ENCODE results near the gene TTC13. TPM values are rescaled to one million over a fixed set of nuclear protein-coding genes. Genes with fewer than 3 reads are reported as not detected.
"Not testable (repeated sequence)": the region's sequence is repeated elsewhere in the genome, so short reads cannot be mapped to it uniquely, and the experiment has no call there.

Gene TTC13
- total RNA-seq, 4 donors from 2014 or later, result 20.4 to 30.1 (median 25.6) TPM

DNA sequence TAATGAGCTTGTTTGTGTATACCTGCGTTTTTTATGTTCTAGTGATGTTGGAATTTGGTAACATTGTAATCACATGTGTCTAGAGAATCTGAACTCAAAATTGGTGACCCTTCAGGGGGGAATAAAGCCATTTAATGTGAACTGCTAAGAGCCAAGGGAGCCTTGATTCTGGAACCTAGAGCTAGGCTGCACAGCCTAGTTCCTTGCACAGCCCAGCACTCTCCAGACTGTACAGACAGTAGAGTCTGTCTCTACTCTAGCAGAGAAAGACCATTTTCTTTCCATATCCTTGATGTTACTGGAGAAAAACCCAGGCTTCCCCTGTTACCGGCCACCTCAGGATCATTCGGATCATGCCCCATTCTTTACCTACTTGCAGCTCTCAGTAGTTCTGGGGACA is 8.8 kb upstream of the TTC13 start:
- TF ChIP-seq, protein P1, sequence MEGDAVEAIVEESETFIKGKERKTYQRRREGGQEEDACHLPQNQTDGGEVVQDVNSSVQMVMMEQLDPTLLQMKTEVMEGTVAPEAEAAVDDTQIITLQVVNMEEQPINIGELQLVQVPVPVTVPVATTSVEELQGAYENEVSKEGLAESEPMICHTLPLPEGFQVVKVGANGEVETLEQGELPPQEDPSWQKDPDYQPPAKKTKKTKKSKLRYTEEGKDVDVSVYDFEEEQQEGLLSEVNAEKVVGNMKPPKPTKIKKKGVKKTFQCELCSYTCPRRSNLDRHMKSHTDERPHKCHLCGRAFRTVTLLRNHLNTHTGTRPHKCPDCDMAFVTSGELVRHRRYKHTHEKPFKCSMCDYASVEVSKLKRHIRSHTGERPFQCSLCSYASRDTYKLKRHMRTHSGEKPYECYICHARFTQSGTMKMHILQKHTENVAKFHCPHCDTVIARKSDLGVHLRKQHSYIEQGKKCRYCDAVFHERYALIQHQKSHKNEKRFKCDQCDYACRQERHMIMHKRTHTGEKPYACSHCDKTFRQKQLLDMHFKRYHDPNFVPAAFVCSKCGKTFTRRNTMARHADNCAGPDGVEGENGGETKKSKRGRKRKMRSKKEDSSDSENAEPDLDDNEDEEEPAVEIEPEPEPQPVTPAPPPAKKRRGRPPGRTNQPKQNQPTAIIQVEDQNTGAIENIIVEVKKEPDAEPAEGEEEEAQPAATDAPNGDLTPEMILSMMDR (IDR thresholded peaks at IDR 0.05), result no peak
- no peak for TF ChIP-seq POLR2A (IDR thresholded peaks at IDR 0.05)
- TF ChIP-seq EP300 (IDR thresholded peaks at IDR 0.05), result no peak
- H3K27me3 ChIP-seq, result no peaks in the 10 kb centered on the region
- WGBS, 2 donors, result 73 to 86% methylated on average over 3 of the region's 3 CpGs

DNA sequence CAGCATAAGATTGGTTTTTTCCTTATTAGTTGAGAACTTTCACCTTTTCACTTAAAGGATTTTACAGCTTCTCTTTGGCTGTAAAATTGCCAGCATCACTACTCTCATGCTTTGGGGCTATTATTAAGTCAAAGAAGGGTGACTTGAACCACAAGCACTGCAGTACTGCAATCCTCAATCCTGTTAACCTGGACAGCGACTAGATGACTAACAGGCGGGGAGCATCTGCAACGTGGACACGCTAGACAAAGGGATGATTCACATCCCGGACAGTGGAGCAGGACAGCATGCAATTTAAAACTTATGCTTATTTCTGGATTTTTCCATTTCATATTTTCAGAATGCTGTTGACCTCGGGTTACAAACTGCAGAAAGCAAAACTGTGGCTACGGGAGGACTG is 8.3 kb upstream of the TTC13 start:
- TF ChIP-seq EP300 (IDR thresholded peaks at IDR 0.05) (no peak), POLR2A (IDR thresholded peaks at IDR 0.05) (no peak)
- TF ChIP-seq, protein P1 (IDR thresholded peaks at IDR 0.05), result no peak
- Histone ChIP-seq H3K9me3 (no peaks in the 10 kb centered on the region), H3K4me3 (no peak overlapping the region), H3K27me3 (no peaks in the 10 kb centered on the region), H3K27ac (no peak overlapping the region), H3K36me3 (peaks cover 0 to 42% (median 0%) of the 10 kb centered on the region in 3 donors), H3K4me1 (peaks cover 0 to 5% (median 0%) of the 10 kb centered on the region in 4 donors)
- DNase-seq (ENCODE audit: low spot score in 2 of 2), result no peak
- 60 to 70% methylated on average over 7 of the region's 7 CpGs for WGBS, 2 donors

More for the DNA sequence above, 8.8 kb upstream of the TTC13 start:
- H3K36me3 ChIP-seq, result peaks cover 0 to 47% (median 0%) of the 10 kb centered on the region in 3 donors
- H3K27ac ChIP-seq, result no peak overlapping the region
- H3K9me3 ChIP-seq, result no peaks in the 10 kb centered on the region
- DNase-seq (ENCODE audit: low spot score in 2 of 2), result no peak
- H3K4me3 ChIP-seq, result no peak overlapping the region
- peaks cover 0 to 5% (median 0%) of the 10 kb centered on the region in 4 donors for H3K4me1 ChIP-seq

DNA sequence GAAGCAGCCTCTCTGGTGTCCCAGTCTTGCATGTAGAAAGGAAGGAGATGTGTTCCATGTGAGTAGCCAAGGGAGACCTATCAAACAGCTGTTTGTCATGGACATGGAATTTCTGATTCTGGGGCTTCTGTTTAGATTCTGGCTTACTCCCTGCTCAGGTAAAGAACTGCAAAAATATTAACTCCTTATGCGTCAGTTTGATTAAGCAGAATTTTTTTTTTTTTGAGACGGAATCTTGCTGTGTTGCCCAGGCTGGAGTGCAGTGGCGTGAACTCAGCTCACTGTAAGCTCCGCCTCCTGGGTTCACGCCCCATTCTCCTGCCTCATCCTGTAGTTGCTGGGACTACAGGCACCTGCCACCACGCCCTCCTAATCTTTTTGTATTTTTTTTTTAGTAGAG is 7.0 kb upstream of the TTC13 start:
- H3K4me3 ChIP-seq, result no peak overlapping the region
- WGBS, 2 donors, result 89 to 95% methylated on average over 6 of the region's 6 CpGs
- H3K9me3 ChIP-seq, result no peaks in the 10 kb centered on the region
- no peaks in the 10 kb centered on the region for H3K27me3 ChIP-seq
- peaks cover 0 to 30% (median 0%) of the 10 kb centered on the region in 3 donors for H3K36me3 ChIP-seq
- TF ChIP-seq EP300 (IDR thresholded peaks at IDR 0.05) (no peak), POLR2A (IDR thresholded peaks at IDR 0.05) (no peak)
- TF ChIP-seq, protein P1 (IDR thresholded peaks at IDR 0.05), result no peak
- peaks cover 0 to 5% (median 0%) of the 10 kb centered on the region in 4 donors for H3K4me1 ChIP-seq
- no peak overlapping the region for H3K27ac ChIP-seq
- no peak for DNase-seq (ENCODE audit: low spot score in 2 of 2)

DNA sequence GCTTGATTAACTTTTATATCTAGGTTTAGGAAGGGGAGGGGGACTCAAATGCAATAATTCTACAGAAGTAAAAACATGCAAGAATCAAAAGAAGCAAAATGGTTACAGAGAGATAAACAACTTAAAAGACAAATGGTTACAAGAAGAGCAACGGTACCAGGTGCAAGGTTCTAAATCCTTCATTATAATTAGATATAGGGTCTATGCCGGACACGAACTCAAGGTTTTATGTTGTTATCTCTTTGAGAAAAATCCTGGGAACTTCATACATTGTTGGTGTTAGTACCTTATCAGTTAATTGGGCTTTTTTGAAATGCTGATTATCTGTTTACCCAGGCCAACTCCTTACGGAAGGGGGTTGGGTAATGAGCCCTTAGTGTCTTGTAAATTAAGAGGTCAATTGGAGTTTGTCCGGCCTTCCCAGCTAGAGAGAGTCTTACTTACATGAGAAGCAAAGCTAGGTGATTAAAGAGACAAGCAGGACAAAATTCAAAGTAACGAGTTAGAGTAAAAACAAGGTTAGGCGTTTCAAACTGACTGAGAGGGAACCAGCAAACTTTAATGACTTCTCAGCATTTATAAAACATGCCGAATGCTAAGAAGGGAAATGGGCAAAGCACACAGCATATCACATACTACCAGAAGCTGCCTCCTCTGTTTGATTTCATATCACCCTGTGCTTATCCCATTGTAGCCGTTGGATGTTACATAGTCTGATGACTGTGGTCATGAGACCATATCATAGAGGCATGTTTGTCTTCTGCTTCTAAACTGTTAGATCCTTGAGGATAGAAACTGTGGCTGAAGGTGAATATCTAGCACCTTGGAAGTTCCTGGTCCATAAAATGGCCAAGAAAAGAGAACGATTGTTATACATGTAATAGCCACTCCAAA is 6.2 kb upstream of the TTC13 start:
- WGBS, 2 donors, result 56 to 65% methylated on average over 10 of the region's 10 CpGs
- peaks cover 0 to 12% (median 3%) of the 10 kb centered on the region in 4 donors for H3K4me1 ChIP-seq
- not testable (repeated sequence) for DNase-seq (ENCODE audit: low spot score in 2 of 2); H3K27ac ChIP-seq; H3K27me3 ChIP-seq; H3K9me3 ChIP-seq; H3K4me3 ChIP-seq
- peaks cover 0 to 22% (median 0%) of the 10 kb centered on the region in 3 donors for H3K36me3 ChIP-seq

DNA sequence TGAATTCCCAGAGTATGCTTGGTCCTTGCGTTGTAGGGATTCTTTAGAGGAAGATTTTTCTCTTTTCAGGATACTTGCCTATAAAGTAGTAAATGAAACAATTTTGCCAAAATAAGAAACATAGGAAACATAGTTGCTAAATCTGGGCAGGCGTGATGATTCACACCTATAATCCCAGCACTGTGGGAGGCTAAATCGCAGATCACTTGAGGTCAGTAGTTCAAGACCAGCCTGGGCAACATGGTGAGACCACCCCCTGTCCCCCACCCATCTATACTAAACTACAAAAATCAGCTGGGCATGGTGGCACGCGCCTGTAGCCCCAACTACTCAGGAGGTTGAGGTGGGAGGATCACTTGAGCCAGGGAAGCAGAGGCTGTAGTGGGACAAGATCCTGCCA is 5.2 kb upstream of the TTC13 start:
- H3K4me3 ChIP-seq, result no peak overlapping the region
- no peaks in the 10 kb centered on the region for H3K9me3 ChIP-seq
- H3K27ac ChIP-seq, result no peak overlapping the region
- peaks cover 0 to 20% (median 9%) of the 10 kb centered on the region in 4 donors for H3K4me1 ChIP-seq
- no peaks in the 10 kb centered on the region for H3K27me3 ChIP-seq
- H3K36me3 ChIP-seq, result peaks cover 0 to 12% (median 0%) of the 10 kb centered on the region in 3 donors
- DNase-seq (ENCODE audit: low spot score in 2 of 2), result no peak
- whole genome bisulfite sequencing, 2 donors, result 85 to 86% methylated on average over 5 of the region's 5 CpGs
- TF ChIP-seq EP300 (IDR thresholded peaks at IDR 0.05) (no peak), POLR2A (IDR thresholded peaks at IDR 0.05) (no peak)
- TF ChIP-seq, protein P1 (IDR thresholded peaks at IDR 0.05), result no peak

Data from tibial nerve (tissue), 4 donors.